ENCODE results near the gene NIN.

GRCh38 chr14:50825307-50825706 is 5.7 kb downstream of the NIN start:
- no peak for TF ChIP-seq CTCF (conservative IDR thresholded peaks at IDR 0.05 in 1 of 2, IDR thresholded peaks at IDR 0.05 in 1 of 2; ENCODE audit: low read depth in 1 of 2, low read length in 2 of 2)
- TF ChIP-seq EZH2 (IDR thresholded peaks at IDR 0.05; ENCODE audit: low read length, missing control alignments), result no peak
